Osteocyte (in vitro differentiated cells): ENCODE results near the gene MRPL18. TPM values are rescaled to one million over a fixed set of nuclear protein-coding genes. Genes with fewer than 3 reads are reported as not detected.

ENCODE experiments used
- DNase-seq: peaks from one replicate; pipeline ENCODE4 v3.0.0; 2021; ENCODE audit warnings: mixed read lengths; ENCODE audit not compliant: unreplicated experiment; ENCODE audit errors: extremely low spot score
- H3K27ac Mint-ChIP-seq: one replicate; pipeline ENCODE4 v1.8.0; 2021; ENCODE audit warnings: mild to moderate bottlenecking, mixed read lengths; ENCODE audit not compliant: unreplicated experiment
- H3K27me3 Mint-ChIP-seq: one replicate; pipeline ENCODE4 v1.8.0; 2021; ENCODE audit warnings: mixed read lengths; ENCODE audit not compliant: unreplicated experiment
- H3K36me3 Mint-ChIP-seq: one replicate; pipeline ENCODE4 v1.8.0; 2021; ENCODE audit warnings: mixed read lengths; ENCODE audit not compliant: unreplicated experiment
- H3K4me1 Mint-ChIP-seq: one replicate; pipeline ENCODE4 v1.8.0; 2021; ENCODE audit warnings: mixed read lengths; ENCODE audit not compliant: unreplicated experiment
- H3K4me3 Mint-ChIP-seq: one replicate; pipeline ENCODE4 v1.8.0; 2021; ENCODE audit warnings: mild to moderate bottlenecking, moderate library complexity, mixed read lengths; ENCODE audit not compliant: unreplicated experiment
- H3K9me3 Mint-ChIP-seq: one replicate; pipeline ENCODE4 v1.8.0; 2021; ENCODE audit warnings: mixed read lengths; ENCODE audit not compliant: unreplicated experiment
- CTCF ChIP-seq: fragments of 200-600 bp; sonication (generic); IDR thresholded peaks from 2 replicates; pipeline ENCODE4 v1.5.0; 2021; ENCODE audit warnings: antibody characterized with exemption, mild to moderate bottlenecking, moderate library complexity
- total RNA-seq: library from RNA; stranded (reverse); gene quantifications from 2 replicates; pipeline ENCODE4 v1.2.1, GENCODE V29; 2021

MRPL18 gene
- total RNA-seq, 1 donor from 2014 or later: 47.3 TPM

- no peak for TF ChIP-seq CTCF
- Mint-ChIP-seq H3K27ac (no peak overlapping the region), H3K27me3 (peaks cover 3% of the 10 kb centered on the region), H3K9me3 (no peaks in the 10 kb centered on the region), H3K4me1 (peaks cover 5% of the 10 kb centered on the region), H3K4me3 (no peak overlapping the region), H3K36me3 (no peaks in the 10 kb centered on the region)
- no peak for DNase-seq
These were observed 40.5 kb downstream of the MRPL18 start for GRCh38 chr6:159830501-159831372.

GRCh38 chr6:159831373-159831679 is 41.1 kb downstream of the MRPL18 start:
- no peaks in the 10 kb centered on the region for H3K36me3 Mint-ChIP-seq
- no peak overlapping the region for H3K4me3 Mint-ChIP-seq
- no peak overlapping the region for H3K27ac Mint-ChIP-seq
- peaks cover 3% of the 10 kb centered on the region for H3K27me3 Mint-ChIP-seq
- no peaks in the 10 kb centered on the region for H3K9me3 Mint-ChIP-seq
- H3K4me1 Mint-ChIP-seq: peaks cover 5% of the 10 kb centered on the region
- DNase-seq: no peak
- no peak for TF ChIP-seq CTCF

GRCh38 chr6:159832946-159833345 is 42.7 kb downstream of the MRPL18 start:
- Mint-ChIP-seq H3K27me3 (peaks cover 3% of the 10 kb centered on the region), H3K4me3 (no peak overlapping the region), H3K9me3 (no peaks in the 10 kb centered on the region), H3K4me1 (peaks cover 5% of the 10 kb centered on the region), H3K27ac (no peak overlapping the region), H3K36me3 (no peaks in the 10 kb centered on the region)
- TF ChIP-seq CTCF: no peak
- DNase-seq: no peak

GRCh38 chr6:159833556-159833955 is 43.3 kb downstream of the MRPL18 start:
- Mint-ChIP-seq H3K4me1 (peaks cover 5% of the 10 kb centered on the region), H3K36me3 (no peaks in the 10 kb centered on the region), H3K4me3 (no peak overlapping the region), H3K9me3 (no peaks in the 10 kb centered on the region), H3K27me3 (peaks cover 3% of the 10 kb centered on the region), H3K27ac (no peak overlapping the region)
- no peak for DNase-seq
- no peak for TF ChIP-seq CTCF

- Mint-ChIP-seq H3K9me3 (no peaks in the 10 kb centered on the region), H3K27ac (no peak overlapping the region), H3K4me1 (peaks cover 5% of the 10 kb centered on the region), H3K27me3 (peaks cover 3% of the 10 kb centered on the region), H3K36me3 (no peaks in the 10 kb centered on the region), H3K4me3 (no peak overlapping the region)
- DNase-seq: no peak
- TF ChIP-seq CTCF: no peak
These were observed 43.8 kb downstream of the MRPL18 start for GRCh38 chr6:159833997-159834603.
